HG03135 (cell line): ENCODE results near the gene TEDC2.
A peak's percentile ranks its signal among the peaks of the same experiment; 100 is the strongest.

Experiments used
- ATAC-seq: cut with Tn5 transposase; IDR thresholded peaks from one replicate; pipeline ENCODE4 v1.9.1; 2021; ENCODE audit warnings: mild to moderate bottlenecking, moderate library complexity; ENCODE audit not compliant: unreplicated experiment

Gene TEDC2

GRCh38 chr16:2511128-2511800 lies 51.4 kb downstream of the TEDC2 start:
- no peak for ATAC-seq

- no peak for ATAC-seq
These were observed 52.3 kb downstream of the TEDC2 start for GRCh38 chr16:2511996-2512734.

GRCh38 chr16:2512735-2513404 lies 53.0 kb downstream of the TEDC2 start:
- ATAC-seq, result peak; percentile 1

- peak; percentile 64 for ATAC-seq
These were observed 53.8 kb downstream of the TEDC2 start, which contains the start of gene ATP6V0C for GRCh38 chr16:2513405-2514332. TSS of gene ATP6V0C (plus strand) at chr16:2513952. CDS start at chr16:2514104, 152 bp downstream.
